ENCODE data around the gene KHSRP. TPM values are rescaled to one million over a fixed set of nuclear protein-coding genes. Genes with fewer than 3 reads are reported as not detected.

KHSRP gene
- total RNA-seq, 1 experiment from 2014 or later: 297 TPM

GRCh38 chr19:6415591-6416190 is 8.9 kb downstream of the KHSRP start:
- no peaks in the 10 kb centered on the region for H3K27me3 Mint-ChIP-seq (ENCODE audit: unreplicated experiment)
- intact Hi-C loops (cut with micrococcal nuclease; ENCODE audit: unreplicated experiment): no loop called here
- no peak overlapping the region for H3K4me3 Mint-ChIP-seq (ENCODE audit: low read depth, unreplicated experiment)
- CTCF ChIA-PET: no interaction called here
- H3K9me3 Mint-ChIP-seq (ENCODE audit: low read depth, unreplicated experiment): no peaks in the 10 kb centered on the region
- no peak for DNase-seq
- no peaks in the 10 kb centered on the region for H3K4me1 Mint-ChIP-seq (ENCODE audit: low read depth, unreplicated experiment)
- peaks cover 44% of the 10 kb centered on the region for H3K36me3 Mint-ChIP-seq (ENCODE audit: insufficient read depth, unreplicated experiment)
- BruUV-seq (replicated peaks): no TSS peak
- TF ChIP-seq, protein P1, sequence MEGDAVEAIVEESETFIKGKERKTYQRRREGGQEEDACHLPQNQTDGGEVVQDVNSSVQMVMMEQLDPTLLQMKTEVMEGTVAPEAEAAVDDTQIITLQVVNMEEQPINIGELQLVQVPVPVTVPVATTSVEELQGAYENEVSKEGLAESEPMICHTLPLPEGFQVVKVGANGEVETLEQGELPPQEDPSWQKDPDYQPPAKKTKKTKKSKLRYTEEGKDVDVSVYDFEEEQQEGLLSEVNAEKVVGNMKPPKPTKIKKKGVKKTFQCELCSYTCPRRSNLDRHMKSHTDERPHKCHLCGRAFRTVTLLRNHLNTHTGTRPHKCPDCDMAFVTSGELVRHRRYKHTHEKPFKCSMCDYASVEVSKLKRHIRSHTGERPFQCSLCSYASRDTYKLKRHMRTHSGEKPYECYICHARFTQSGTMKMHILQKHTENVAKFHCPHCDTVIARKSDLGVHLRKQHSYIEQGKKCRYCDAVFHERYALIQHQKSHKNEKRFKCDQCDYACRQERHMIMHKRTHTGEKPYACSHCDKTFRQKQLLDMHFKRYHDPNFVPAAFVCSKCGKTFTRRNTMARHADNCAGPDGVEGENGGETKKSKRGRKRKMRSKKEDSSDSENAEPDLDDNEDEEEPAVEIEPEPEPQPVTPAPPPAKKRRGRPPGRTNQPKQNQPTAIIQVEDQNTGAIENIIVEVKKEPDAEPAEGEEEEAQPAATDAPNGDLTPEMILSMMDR (IDR thresholded peaks at IDR 0.05; ENCODE audit: unreplicated experiment): no peak
- no peak overlapping the region for H3K27ac Mint-ChIP-seq (ENCODE audit: unreplicated experiment)

DNA sequence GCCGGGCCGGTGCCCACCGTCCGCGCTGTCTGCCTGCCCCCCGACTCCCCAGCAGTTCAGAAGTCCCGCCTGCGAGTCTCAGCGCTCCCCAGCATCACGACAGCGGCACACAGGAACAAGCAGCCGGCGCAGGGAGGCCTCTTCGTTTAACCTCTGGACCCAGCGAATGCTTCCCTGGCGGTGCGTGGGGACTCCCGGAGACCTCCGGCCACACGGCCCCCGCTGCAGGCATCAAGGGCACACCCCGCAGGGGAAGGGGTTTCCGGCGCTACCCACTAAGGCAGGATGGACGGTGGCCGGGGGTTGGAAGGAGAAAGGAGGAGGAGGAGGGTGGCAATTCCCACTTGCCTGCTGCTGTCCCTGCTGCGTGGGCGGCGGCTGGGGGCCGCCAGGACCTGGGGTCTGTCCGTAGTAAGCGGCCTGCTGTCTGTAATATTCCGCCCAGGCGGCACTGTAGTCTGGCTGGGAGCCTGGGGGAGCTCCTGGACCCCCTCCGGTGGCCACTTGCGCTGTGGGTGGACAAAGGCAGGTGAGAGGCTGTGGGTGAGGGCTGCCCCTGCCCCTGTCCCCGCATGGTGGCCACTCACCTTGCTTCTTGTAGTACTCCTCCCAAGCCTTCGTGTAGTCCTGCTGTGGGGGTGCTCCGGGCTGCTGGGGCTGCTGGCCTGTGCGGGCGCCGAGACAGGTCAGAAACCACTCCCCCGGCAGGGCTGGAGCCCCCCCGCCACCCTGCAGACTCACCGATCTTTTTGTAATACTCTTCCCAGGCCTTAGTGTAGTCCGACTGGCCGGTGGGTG is 9.6 kb downstream of the KHSRP start:
- Mint-ChIP-seq H3K36me3 (ENCODE audit: insufficient read depth, unreplicated experiment) (peaks cover 44% of the 10 kb centered on the region), H3K4me1 (ENCODE audit: low read depth, unreplicated experiment) (no peaks in the 10 kb centered on the region)

DNA sequence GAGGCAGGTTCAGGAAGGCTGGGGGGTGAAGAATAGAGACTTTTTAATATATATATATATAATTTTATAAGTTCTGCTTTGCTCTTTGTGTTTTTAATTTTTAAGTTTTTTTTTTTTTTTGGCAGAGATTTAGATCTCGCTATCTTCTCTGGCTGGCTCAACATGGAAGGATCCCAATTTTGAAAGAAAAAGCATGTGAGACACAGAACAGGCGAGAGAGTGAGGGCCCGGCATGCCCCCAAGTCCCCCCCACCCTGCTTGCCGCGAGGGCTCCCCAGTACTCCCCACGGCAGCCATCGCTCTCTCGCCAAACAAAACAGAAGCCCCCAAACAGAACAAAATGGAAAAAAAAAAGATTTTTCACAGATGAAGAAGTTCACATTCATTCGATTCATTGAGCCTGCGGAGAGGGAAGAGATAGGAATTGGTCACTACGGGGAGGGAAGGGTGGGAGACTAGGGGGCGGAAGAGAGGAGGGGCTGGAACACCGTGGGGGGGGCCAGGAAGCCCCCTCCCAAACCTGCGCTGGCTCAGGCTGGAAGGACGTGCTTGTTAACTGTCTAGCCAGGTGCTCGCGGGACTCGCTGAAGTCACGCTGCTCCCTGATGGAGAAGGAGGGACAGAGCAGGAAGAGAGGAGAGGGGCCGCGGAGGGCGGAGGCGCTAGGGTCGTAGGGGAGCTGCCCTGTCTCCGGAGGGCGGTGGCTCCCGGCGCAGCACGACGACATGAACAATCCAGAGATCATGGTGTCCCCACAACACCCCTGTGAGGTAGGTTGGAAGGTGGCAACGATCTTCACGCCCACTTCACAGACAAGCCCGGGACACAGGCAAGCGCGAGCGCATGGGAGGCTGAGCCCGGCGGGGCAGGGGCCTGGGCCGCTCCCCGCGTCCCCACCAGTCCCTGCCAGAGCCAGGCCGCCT is 10.6 kb downstream of the KHSRP start:
- no peaks in the 10 kb centered on the region for H3K9me3 Mint-ChIP-seq (ENCODE audit: low read depth, unreplicated experiment)
- BruUV-seq (replicated peaks): no TSS peak
- H3K27me3 Mint-ChIP-seq (ENCODE audit: unreplicated experiment): no peaks in the 10 kb centered on the region
- no peak overlapping the region for H3K4me3 Mint-ChIP-seq (ENCODE audit: low read depth, unreplicated experiment)
- H3K36me3 Mint-ChIP-seq (ENCODE audit: insufficient read depth, unreplicated experiment): peaks cover 37% of the 10 kb centered on the region
- no peak for DNase-seq
- no peak overlapping the region for H3K27ac Mint-ChIP-seq (ENCODE audit: unreplicated experiment)
- CTCF ChIA-PET: interaction anchor here (0.7 kb wide), 1 partner anchor 1274 kb away, joined by 3 read pairs; no protein-coding TSS in a partner anchor
- intact Hi-C loops (cut with micrococcal nuclease; ENCODE audit: unreplicated experiment): no loop called here
- TF ChIP-seq, protein P1 (IDR thresholded peaks at IDR 0.05; ENCODE audit: unreplicated experiment): no peak
- no peaks in the 10 kb centered on the region for H3K4me1 Mint-ChIP-seq (ENCODE audit: low read depth, unreplicated experiment)

More for the DNA sequence above, 9.6 kb downstream of the KHSRP start:
- Mint-ChIP-seq H3K9me3 (ENCODE audit: low read depth, unreplicated experiment) (no peaks in the 10 kb centered on the region), H3K27ac (ENCODE audit: unreplicated experiment) (no peak overlapping the region), H3K4me3 (ENCODE audit: low read depth, unreplicated experiment) (no peak overlapping the region), H3K27me3 (ENCODE audit: unreplicated experiment) (no peaks in the 10 kb centered on the region)
- CTCF ChIA-PET: no interaction called here
- TF ChIP-seq, protein P1 (IDR thresholded peaks at IDR 0.05; ENCODE audit: unreplicated experiment): no peak
- intact Hi-C loops (cut with micrococcal nuclease; ENCODE audit: unreplicated experiment): no loop called here
- no peak for DNase-seq
- BruUV-seq (replicated peaks): TSS peak; percentile 36

GRCh38 chr19:6413291-6413690 is 11.3 kb downstream of the KHSRP start:
- intact Hi-C loops (cut with micrococcal nuclease; ENCODE audit: unreplicated experiment): no loop called here
- DNase-seq: no peak
- Mint-ChIP-seq H3K27ac (ENCODE audit: unreplicated experiment) (no peak overlapping the region), H3K27me3 (ENCODE audit: unreplicated experiment) (no peaks in the 10 kb centered on the region), H3K9me3 (ENCODE audit: low read depth, unreplicated experiment) (no peaks in the 10 kb centered on the region), H3K4me3 (ENCODE audit: low read depth, unreplicated experiment) (no peak overlapping the region), H3K4me1 (ENCODE audit: low read depth, unreplicated experiment) (no peaks in the 10 kb centered on the region), H3K36me3 (ENCODE audit: insufficient read depth, unreplicated experiment) (peaks cover 34% of the 10 kb centered on the region)
- BruUV-seq (replicated peaks): no TSS peak
- CTCF ChIA-PET: interaction anchor here (0.7 kb wide), 1 partner anchor 1275 kb away, joined by 3 read pairs; no protein-coding TSS in a partner anchor
- TF ChIP-seq, protein P1 (IDR thresholded peaks at IDR 0.05; ENCODE audit: unreplicated experiment): no peak
